Brain microvascular endothelial cell (primary cell): ENCODE measurements around the gene PSENEN.
A peak's percentile ranks its signal among the peaks of the same experiment; 100 is the strongest.

Experiments used
- DNase-seq: peaks from one replicate; pipeline ENCODE4 v3.0.0-alpha.2; 2020
- H3K27ac ChIP-seq: fragments of 250-450 bp; sonication (Bioruptor Pico); 2 replicates; pipeline ENCODE4 v1.5.1; 2020; ENCODE audit warnings: mild to moderate bottlenecking, moderate library complexity
- H3K27me3 ChIP-seq: fragments of 250-450 bp; sonication (Bioruptor Pico); replicated peaks from 2 replicates; pipeline ENCODE4 v1.5.1; 2020; ENCODE audit warnings: mild to moderate bottlenecking
- H3K36me3 ChIP-seq: fragments of 250-450 bp; sonication (Bioruptor Pico); replicated peaks from 2 replicates; pipeline ENCODE4 v1.5.1; 2020; ENCODE audit warnings: mild to moderate bottlenecking
- H3K4me3 ChIP-seq: 2 replicates; pipeline ENCODE4 v1.5.1; 2011; ENCODE audit warnings: low read depth, mild to moderate bottlenecking, control low read depth, low read length, moderate library complexity
- in situ Hi-C: cut with HindIII; loops from 2 replicates; pipeline ENCODE4 v1.10.0; 2017; ENCODE audit warnings: low sequenced_read_pairs, low pct_ligation_motif_present
- TF ChIP-seq, protein P1 (sequence below): IDR thresholded peaks from 2 replicates; pipeline ENCODE4 v1.5.1; 2011; ENCODE audit warnings: low read depth, mild to moderate bottlenecking, moderate library complexity, low read length, control low read depth, inconsistent platforms; ENCODE audit errors: missing control alignments

PSENEN gene

DNA sequence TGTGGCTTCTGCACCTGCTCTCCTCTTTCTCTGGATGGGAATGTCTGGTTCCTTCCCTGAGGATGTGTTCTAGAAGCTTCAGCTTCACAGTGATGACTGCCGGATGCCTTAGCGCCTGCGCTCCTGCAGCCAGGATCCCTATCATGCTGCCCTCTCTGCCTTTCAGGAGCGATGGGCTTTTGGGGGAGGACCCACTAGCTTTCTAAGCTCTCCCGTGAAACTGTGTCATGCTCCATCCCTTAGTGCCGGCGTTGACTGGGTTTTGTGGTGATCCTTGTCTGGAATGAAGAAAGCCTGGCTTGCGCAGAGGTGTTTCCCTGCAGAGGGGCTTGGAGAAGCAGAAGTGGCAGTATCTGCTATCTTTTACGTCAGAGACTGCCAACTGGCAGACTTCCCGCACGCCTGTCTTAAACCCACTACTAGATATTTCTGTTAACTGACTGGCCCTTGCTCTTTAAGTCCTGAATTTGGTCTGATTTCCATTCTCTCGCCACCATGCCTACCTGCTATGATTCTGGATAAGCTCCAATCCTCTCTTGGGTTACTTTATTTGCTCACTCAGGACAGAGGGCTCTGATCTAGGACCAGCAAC, 31.5 kb upstream of the PSENEN start:
- no peak overlapping the region for H3K27ac ChIP-seq
- in situ Hi-C loops = no loop called here
- no peaks in the 10 kb centered on the region for H3K36me3 ChIP-seq
- no peak overlapping the region for H3K4me3 ChIP-seq
- TF ChIP-seq, protein P1, sequence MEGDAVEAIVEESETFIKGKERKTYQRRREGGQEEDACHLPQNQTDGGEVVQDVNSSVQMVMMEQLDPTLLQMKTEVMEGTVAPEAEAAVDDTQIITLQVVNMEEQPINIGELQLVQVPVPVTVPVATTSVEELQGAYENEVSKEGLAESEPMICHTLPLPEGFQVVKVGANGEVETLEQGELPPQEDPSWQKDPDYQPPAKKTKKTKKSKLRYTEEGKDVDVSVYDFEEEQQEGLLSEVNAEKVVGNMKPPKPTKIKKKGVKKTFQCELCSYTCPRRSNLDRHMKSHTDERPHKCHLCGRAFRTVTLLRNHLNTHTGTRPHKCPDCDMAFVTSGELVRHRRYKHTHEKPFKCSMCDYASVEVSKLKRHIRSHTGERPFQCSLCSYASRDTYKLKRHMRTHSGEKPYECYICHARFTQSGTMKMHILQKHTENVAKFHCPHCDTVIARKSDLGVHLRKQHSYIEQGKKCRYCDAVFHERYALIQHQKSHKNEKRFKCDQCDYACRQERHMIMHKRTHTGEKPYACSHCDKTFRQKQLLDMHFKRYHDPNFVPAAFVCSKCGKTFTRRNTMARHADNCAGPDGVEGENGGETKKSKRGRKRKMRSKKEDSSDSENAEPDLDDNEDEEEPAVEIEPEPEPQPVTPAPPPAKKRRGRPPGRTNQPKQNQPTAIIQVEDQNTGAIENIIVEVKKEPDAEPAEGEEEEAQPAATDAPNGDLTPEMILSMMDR = no peak
- no peak for DNase-seq
- H3K27me3 ChIP-seq = no peaks in the 10 kb centered on the region

DNA sequence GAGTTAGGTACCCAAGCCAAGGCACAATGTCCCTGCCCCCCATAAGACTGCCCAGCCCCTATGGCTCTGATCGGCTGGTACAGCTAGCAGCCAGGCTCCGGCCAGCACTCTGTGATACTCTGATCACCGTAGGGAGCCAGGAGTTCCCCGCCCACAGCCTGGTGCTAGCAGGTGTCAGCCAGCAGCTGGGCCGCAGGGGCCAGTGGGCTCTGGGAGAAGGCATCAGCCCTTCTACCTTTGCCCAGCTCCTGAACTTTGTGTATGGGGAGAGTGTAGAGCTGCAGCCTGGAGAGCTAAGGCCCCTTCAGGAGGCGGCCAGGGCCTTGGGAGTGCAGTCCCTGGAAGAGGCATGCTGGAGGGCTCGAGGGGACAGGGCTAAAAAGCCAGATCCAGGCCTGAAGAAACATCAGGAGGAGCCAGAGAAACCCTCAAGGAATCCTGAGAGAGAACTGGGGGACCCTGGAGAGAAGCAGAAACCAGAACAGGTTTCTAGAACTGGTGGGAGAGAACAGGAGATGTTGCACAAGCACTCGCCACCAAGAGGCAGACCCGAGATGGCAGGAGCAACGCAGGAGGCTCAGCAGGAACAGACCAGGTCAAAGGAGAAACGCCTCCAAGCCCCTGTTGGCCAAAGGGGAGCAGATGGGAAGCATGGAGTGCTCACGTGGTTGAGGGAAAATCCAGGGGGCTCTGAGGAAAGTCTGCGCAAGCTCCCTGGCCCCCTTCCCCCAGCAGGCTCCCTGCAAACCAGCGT, 30.7 kb upstream of the PSENEN start:
- Histone ChIP-seq H3K4me3 (no peak overlapping the region), H3K27me3 (no peaks in the 10 kb centered on the region), H3K27ac (no peak overlapping the region), H3K36me3 (peaks cover under 1% of the 10 kb centered on the region)
- no peak for DNase-seq
- TF ChIP-seq, protein P1 = no peak
- in situ Hi-C loops = no loop called here

GRCh38 chr19:35715355-35715809, 30.1 kb upstream of the PSENEN start:
- H3K4me3 ChIP-seq = no peak overlapping the region
- H3K36me3 ChIP-seq = peaks cover 6% of the 10 kb centered on the region
- in situ Hi-C loops = no loop called here
- TF ChIP-seq, protein P1 = no peak
- no peak overlapping the region for H3K27ac ChIP-seq
- DNase-seq = no peak
- H3K27me3 ChIP-seq = no peaks in the 10 kb centered on the region

DNA sequence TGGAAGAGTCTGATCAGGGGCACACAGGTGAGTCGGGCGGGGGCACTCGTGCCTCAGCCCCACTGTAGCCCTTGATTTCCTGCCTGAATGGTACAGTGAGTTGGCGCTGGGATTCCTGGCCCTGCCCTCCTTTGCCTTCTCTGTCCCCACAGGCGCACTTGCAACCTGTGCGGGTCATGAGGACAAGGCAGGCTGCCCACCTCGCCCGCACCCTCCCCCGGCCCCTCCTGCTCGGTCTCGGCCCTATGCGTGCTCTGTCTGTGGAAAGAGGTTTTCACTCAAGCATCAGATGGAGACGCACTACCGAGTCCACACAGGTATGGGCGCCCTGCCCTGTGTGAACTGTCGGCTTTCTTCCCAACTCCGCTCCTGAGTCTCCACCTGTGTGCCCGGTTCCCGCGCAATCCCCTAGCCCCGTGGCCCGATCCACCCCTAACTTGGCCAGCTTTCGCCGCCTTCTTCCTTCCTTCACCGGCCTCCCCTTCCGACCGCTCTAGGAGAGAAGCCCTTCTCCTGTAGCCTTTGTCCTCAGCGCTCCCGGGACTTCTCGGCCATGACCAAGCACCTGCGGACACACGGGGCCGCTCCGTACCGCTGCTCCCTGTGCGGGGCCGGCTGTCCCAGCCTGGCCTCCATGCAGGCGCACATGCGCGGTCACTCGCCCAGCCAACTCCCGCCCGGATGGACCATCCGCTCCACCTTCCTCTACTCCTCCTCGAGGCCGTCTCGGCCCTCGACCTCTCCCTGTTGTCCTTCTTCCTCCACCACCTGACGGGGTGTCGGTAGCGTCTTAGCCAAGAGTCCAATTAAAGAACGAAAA, 29.3 kb upstream of the PSENEN start:
- no peak overlapping the region for H3K27ac ChIP-seq
- DNase-seq = peak; percentile 9
- no peaks in the 10 kb centered on the region for H3K27me3 ChIP-seq
- in situ Hi-C loops = no loop called here
- H3K36me3 ChIP-seq = peaks cover 9% of the 10 kb centered on the region
- TF ChIP-seq, protein P1 = no peak
- peak overlapping the region; percentile 76 for H3K4me3 ChIP-seq

GRCh38 chr19:35716801-35717664, 28.4 kb upstream of the PSENEN start:
- Histone ChIP-seq H3K27ac (peak overlapping the region; percentile 72), H3K36me3 (peaks cover 14% of the 10 kb centered on the region), H3K4me3 (peak overlapping the region; percentile 76), H3K27me3 (no peaks in the 10 kb centered on the region)
- TF ChIP-seq, protein P1 = peak; percentile 87
- DNase-seq = peak; percentile 91
- in situ Hi-C loops = no loop called here
